Uterus (tissue), 4 donors: ENCODE results near the gene DPF3. TPM values are rescaled to one million over a fixed set of nuclear protein-coding genes. Genes with fewer than 3 reads are reported as not detected.

Experiments
- DNase-seq, 2 donors: peaks; one replicate each; pipeline ENCODE4 v3.0.0-alpha.2; 2019 to 2020
- H3K27ac ChIP-seq, 2 donors: fragments of 200-600 bp; sonication (generic); 1 replicate in 1 of 2; 2 replicates in 1 of 2; pipeline ENCODE4 v1.5.1; 2016 to 2018
- H3K27me3 ChIP-seq, 2 donors: fragments of 200-600 bp; sonication (generic); one replicate each; pipeline ENCODE4 v1.5.1; 2018 to 2019; ENCODE audit warnings: control low read depth in 1 of 2
- H3K36me3 ChIP-seq, 2 donors: fragments of 200-600 bp; sonication (generic); one replicate each; pipeline ENCODE4 v1.5.1; 2019; ENCODE audit warnings: control low read depth in 1 of 2
- H3K4me1 ChIP-seq, 2 donors: fragments of 200-600 bp; sonication (generic); one replicate each; pipeline ENCODE4 v1.5.1; 2018 to 2019; ENCODE audit warnings: control low read depth in 1 of 2
- H3K4me3 ChIP-seq, 2 donors: fragments of 200-600 bp; sonication (generic); 1 replicate in 1 of 2; 2 replicates in 1 of 2; pipeline ENCODE4 v1.5.1; 2018 to 2019; ENCODE audit warnings: mild to moderate bottlenecking in 1 of 2
- H3K9me3 ChIP-seq, 2 donors: fragments of 200-600 bp; sonication (generic); one replicate each; pipeline ENCODE4 v1.5.1; 2019; ENCODE audit warnings: control low read depth in 1 of 2
- CTCF ChIP-seq, 4 experiments: fragments of 200-600 bp in 2 of 4; fragments of 450-650 bp in 2 of 4; sonication (generic) in 2 of 4; IDR thresholded peaks; one replicate each; pipeline ENCODE4 v1.5.1; 2016 to 2019; ENCODE audit warnings: antibody characterized with exemption in 4 of 4, mild to moderate bottlenecking in 2 of 4, moderate library complexity in 1 of 4
- POLR2A ChIP-seq, 2 donors: fragments of 450-650 bp; IDR thresholded peaks; one replicate each; pipeline ENCODE4 v1.6.1; 2016; ENCODE audit warnings: antibody characterized with exemption in 2 of 2, mild to moderate bottlenecking in 1 of 2, moderate library complexity in 1 of 2
- intact Hi-C: fragments of 100-400 bp; cut with DNase I; formaldehyde crosslinking; loops from one replicate; pipeline ENCODE4 v1.15.1; 2023; ENCODE audit warnings: low total_unique reads
- total RNA-seq, 4 donors: library from RNA; depleted of rRNA in 3 of 4; stranded (reverse); fragments of >200 nt in 3 of 4; gene quantifications; one replicate each; pipeline versions ENCODE4 v1.1.0 to v1.2.4, GENCODE V29; 2014 to 2023
- donor health status: DM: yes; HTN: yes; CAD: no.

The DPF3 gene
- total RNA-seq, 4 donors from 2014 or later: 1.6 to 2.8 TPM; not detected in 2

- no peak overlapping the region for H3K27ac ChIP-seq
- no peak overlapping the region for H3K4me3 ChIP-seq
- no peak for DNase-seq
- no peaks in the 10 kb centered on the region for H3K36me3 ChIP-seq
- no peaks in the 10 kb centered on the region for H3K27me3 ChIP-seq
- no peaks in the 10 kb centered on the region for H3K9me3 ChIP-seq
- intact Hi-C loops: no loop called here
- no peaks in the 10 kb centered on the region for H3K4me1 ChIP-seq
- TF ChIP-seq CTCF (IDR thresholded peaks at IDR 0.05): no peak
- no peak for TF ChIP-seq POLR2A (IDR thresholded peaks at IDR 0.05)
These were observed 11.9 kb downstream of the DPF3 start for GRCh38 chr14:72882047-72882446.

GRCh38 chr14:72881543-72881942 is 12.4 kb downstream of the DPF3 start:
- Histone ChIP-seq H3K27me3 (no peaks in the 10 kb centered on the region), H3K4me1 (no peaks in the 10 kb centered on the region), H3K36me3 (no peaks in the 10 kb centered on the region), H3K4me3 (no peak overlapping the region), H3K9me3 (no peaks in the 10 kb centered on the region), H3K27ac (no peak overlapping the region)
- TF ChIP-seq POLR2A (IDR thresholded peaks at IDR 0.05): no peak
- TF ChIP-seq CTCF (IDR thresholded peaks at IDR 0.05): no peak
- DNase-seq: no peak
- intact Hi-C loops: no loop called here

GRCh38 chr14:72880820-72881219 is 13.1 kb downstream of the DPF3 start:
- TF ChIP-seq POLR2A (IDR thresholded peaks at IDR 0.05) (no peak), CTCF (IDR thresholded peaks at IDR 0.05) (no peak)
- H3K36me3 ChIP-seq: no peaks in the 10 kb centered on the region
- H3K4me1 ChIP-seq: no peaks in the 10 kb centered on the region
- H3K27ac ChIP-seq: no peak overlapping the region
- intact Hi-C loops: no loop called here
- no peaks in the 10 kb centered on the region for H3K9me3 ChIP-seq
- no peak for DNase-seq
- H3K27me3 ChIP-seq: no peaks in the 10 kb centered on the region
- H3K4me3 ChIP-seq: no peak overlapping the region

GRCh38 chr14:72880164-72880563 is 13.7 kb downstream of the DPF3 start:
- intact Hi-C loops: no loop called here
- H3K27ac ChIP-seq: no peak overlapping the region
- no peaks in the 10 kb centered on the region for H3K9me3 ChIP-seq
- DNase-seq: no peak
- no peaks in the 10 kb centered on the region for H3K36me3 ChIP-seq
- no peaks in the 10 kb centered on the region for H3K4me1 ChIP-seq
- TF ChIP-seq CTCF (IDR thresholded peaks at IDR 0.05): no peak
- no peak for TF ChIP-seq POLR2A (IDR thresholded peaks at IDR 0.05)
- no peaks in the 10 kb centered on the region for H3K27me3 ChIP-seq
- H3K4me3 ChIP-seq: no peak overlapping the region

- Histone ChIP-seq H3K4me3 (no peak overlapping the region), H3K9me3 (no peaks in the 10 kb centered on the region), H3K36me3 (no peaks in the 10 kb centered on the region), H3K27ac (no peak overlapping the region), H3K27me3 (no peaks in the 10 kb centered on the region), H3K4me1 (no peaks in the 10 kb centered on the region)
- no peak for DNase-seq
- TF ChIP-seq CTCF (IDR thresholded peaks at IDR 0.05) (no peak), POLR2A (IDR thresholded peaks at IDR 0.05) (no peak)
- intact Hi-C loops: no loop called here
These were observed 14.5 kb downstream of the DPF3 start for GRCh38 chr14:72879431-72879830.
